GM12875 (cell line): ENCODE measurements around the gene SCGB1D2.

Experiments used
- H3K4me3 ChIP-seq: one replicate; pipeline ENCODE4 v1.5.1; 2011; ENCODE audit warnings: low read depth, low read length, control low read depth
- CTCF ChIP-seq: IDR thresholded peaks from 2 replicates; pipeline ENCODE4 v1.5.1; 2011; ENCODE audit warnings: low read depth, mild to moderate bottlenecking, control low read depth, inconsistent platforms, low read length, moderate library complexity, borderline replicate concordance; ENCODE audit not compliant: insufficient read depth

Gene SCGB1D2

GRCh38 chr11:62273284-62273683 is 31.2 kb downstream of the SCGB1D2 start:
- TF ChIP-seq CTCF, result no peak
- H3K4me3 ChIP-seq, result no peak overlapping the region

- H3K4me3 ChIP-seq, result no peak overlapping the region
- TF ChIP-seq CTCF, result no peak
These were observed 31.8 kb downstream of the SCGB1D2 start for GRCh38 chr11:62273789-62274275.

GRCh38 chr11:62280452-62280851 is 38.4 kb downstream of the SCGB1D2 start:
- no peak overlapping the region for H3K4me3 ChIP-seq
- no peak for TF ChIP-seq CTCF
